GM19035 (cell line): ENCODE results near the gene GIMAP7.
"Not testable (repeated sequence)": the region's sequence is repeated elsewhere in the genome, so short reads cannot be mapped to it uniquely, and the experiment has no call there.

Source experiments
- ATAC-seq: cut with Tn5 transposase; IDR thresholded peaks from one replicate; pipeline ENCODE4 v1.9.1; 2021; ENCODE audit not compliant: unreplicated experiment

GIMAP7 gene

DNA sequence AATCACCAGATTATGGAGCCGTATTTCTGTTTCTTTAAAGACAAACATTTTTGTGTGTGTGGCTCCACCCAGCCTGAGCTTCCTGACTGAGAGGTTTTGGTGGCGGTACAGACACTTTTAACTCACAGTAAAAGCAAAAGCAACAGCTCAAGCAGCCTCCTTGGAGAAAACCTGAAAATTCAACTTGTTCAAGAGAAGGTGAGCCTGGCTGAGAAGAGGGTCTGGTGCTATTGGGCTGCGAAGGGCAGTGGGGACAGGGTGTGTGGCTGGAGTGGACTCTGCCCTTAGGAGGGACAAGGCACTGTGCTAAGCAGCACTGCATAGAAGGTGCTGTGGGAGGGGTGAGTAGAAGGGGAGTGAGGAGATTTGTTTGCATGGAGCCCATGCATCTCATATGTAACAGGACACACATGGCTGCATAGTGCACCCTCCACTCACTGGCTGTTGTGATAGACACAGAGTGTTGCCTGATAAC, at the start of gene GIMAP7:
TSS of gene GIMAP7 (plus strand) at position 125 of the 475 bp plus-strand sequence. CDS start 5,103 bp downstream, outside the sequence.
- ATAC-seq, result peak; percentile 59

DNA sequence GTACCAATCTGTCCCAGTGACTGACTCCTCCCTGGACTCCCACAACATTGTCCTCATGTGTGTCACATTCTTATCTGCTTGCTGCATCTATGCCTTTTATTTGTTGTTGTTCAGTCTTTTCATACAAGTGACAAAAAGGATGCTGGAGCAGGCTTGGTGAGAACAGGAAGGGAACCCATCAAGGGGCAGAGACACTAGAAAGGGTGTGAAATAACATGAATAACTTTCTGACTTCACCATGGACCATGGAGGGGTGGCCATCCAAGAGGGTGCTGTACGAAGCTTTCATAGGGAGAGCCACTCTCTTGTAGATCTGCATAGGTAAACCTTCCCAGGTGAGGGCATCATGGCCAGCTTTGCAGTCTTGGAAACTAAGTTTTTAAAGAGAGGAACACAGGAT, 49.7 kb upstream of the GIMAP7 start:
- no peak for ATAC-seq

DNA sequence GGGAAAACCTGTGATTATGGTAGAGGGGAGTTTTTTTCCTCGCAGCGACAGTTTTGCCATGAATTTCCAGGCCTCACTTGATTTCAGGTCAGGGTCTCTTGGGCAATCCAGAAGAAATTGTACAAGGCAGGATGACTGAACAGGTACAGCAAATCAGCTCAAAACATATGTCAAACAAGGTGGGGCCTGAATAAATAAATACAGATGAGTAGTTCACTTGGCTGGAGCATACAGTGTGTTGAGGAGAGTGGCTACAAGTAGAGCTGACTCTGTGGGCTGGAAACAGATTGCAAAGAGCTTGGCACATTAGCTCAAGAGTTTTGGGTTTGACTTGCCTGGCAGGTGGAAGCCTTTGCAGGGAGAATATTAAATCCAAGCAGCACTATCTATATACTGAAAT, 49.3 kb upstream of the GIMAP7 start:
- no peak for ATAC-seq

DNA sequence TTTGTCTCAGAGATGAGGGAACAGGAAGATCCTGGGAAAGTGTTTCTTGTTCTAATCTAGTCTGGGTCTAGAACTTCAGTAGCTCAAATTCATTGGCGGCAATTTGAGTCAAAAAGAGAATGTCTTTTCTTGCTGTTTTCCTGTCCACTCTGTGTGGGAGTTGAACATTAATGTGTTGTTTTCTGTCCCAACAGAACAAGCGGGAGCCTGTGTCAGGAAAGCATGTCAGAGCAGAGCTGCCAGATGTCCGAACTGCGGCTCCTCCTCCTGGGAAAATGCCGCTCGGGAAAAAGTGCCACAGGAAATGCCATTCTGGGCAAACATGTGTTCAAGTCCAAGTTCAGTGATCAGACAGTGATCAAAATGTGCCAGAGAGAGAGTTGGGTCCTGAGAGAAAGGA, 48.2 kb upstream of the GIMAP7 start:
- no peak for ATAC-seq

DNA sequence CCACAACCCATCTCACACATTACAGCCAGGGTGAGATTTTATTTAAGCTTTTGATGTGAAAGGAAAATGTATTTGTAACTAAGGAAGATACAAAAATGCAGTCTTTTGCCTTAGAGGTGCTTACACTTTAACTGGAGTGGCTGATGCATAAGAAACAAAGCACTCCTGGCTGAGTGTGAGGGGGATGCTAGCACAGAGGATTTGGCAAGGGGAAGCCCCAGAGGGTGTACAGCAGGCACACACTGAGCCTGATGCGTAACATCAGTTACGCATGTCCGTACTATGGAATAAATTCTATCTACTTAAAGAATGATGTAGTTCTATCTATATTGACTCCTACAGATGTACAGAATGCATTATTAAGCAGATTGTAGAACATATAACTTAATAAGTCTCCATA, 46.4 kb upstream of the GIMAP7 start:
- no peak for ATAC-seq

DNA sequence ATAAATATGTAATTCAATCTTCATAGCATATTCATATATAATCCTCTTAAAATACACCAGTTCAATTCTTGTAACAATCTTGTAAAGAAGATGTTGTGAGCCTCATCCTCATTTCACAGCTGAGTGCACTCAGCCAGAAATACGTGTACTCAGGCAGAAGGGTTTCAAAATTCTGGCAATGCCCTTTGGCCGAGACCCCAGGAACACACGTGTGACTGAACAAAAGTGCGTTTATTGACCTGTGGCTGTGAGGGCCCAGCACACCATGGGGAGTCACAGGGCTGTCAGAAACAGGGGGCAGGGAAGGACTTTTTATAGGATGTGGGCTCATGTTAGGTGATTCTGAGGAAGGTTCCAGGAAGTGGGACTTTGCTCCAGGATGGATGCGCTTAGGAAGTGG, 42.8 kb upstream of the GIMAP7 start:
- no peak for ATAC-seq

DNA sequence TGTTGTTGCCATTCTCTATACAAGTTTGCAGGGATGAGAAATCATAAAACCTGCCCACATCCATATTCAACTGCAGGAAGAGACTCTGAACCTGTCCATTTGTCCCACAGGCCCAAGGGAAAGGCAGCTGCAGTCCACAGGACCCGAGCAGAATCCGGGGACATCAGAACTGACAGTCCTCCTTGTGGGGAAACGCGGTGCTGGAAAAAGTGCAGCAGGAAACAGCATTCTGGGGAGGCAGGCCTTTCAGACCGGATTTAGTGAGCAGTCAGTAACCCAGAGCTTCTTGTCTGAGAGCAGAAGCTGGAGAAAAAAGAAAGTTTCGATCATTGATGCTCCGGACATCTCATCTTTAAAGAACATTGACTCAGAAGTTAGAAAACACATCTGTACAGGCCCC, 40.8 kb upstream of the GIMAP7 start:
- no peak for ATAC-seq

DNA sequence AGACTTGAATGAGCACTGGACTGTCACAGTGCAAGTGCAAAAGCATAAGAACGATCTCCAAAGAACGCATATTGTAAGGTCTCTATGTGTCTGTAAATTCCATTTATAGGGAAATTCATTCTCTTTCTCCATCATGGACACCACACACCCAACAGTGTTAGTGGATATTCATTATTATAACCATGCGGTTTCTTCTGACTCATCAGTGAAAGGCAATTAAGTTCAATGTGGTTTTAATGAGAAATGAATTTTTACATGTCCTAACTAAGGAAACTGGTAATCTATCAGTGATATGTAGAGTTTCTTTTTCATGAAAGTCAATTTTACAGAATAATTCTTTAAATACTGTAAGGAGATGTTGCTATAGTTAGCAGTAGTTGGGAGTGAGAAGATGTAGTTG, 38.4 kb upstream of the GIMAP7 start:
- ATAC-seq, result no peak

DNA sequence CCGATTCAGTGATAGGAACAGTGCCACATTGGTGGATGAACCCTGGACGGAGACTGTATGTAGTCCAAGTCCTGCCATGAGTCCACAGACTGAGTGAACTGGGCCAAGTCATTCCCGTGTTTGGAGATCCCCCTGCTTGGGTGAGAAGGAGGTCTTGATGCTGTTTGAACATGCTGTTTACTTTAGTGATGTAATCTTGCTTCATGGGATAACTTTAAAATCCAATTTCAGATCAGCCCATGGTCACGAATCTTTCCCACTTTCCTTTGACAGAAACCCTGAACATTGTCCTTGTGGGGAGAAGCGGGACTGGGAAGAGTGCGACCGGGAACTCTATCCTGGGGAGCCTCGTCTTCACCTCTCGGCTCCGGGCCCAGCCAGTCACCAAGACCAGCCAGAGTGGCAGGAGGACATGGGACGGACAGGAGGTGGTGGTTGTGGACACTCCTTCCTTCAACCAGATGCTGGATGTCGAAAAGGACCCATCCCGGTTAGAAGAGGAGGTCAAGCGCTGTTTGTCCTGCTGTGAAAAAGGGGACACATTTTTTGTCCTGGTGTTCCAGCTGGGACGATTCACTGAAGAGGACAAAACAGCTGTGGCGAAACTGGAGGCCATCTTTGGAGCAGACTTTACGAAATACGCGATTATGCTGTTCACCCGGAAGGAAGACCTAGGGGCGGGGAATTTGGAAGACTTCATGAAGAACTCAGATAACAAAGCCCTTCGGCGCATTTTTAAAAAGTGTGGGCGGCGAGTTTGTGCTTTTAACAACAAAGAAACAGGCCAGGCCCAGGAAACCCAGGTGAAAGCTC, 37.6 kb upstream of the GIMAP7 start:
- ATAC-seq, result no peak

DNA sequence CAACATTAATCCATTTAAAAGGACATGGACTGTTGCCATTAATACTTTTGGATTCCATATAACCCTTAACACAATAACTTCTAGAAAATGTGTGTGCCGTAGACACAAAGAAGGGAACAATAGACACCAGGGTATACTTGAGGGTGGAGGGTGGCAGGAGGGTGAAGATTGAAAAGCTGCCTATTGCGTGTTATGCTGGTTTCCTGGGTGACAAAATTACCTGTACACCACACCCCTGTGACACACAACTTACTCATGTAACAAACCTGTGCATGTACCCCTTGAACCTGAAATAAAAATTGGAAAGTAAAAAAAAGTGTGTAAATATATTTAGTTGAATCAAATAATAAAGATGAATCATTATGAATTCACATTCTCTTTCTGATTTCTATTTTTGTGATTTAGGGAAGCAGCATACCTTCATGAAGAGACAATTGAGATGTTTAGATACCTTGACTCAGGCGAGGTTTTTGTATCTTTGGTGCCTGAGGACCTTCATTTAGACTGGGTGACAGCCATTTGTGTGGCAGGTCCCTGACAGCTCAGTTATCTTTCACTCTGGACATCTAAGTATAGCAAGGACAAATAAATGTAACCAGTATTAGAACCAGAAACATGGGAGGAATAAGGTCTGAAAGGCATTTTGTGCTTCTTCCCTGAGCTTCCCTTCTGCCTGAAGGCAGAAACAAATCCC, 35.5 kb upstream of the GIMAP7 start:
- ATAC-seq, result no peak

DNA sequence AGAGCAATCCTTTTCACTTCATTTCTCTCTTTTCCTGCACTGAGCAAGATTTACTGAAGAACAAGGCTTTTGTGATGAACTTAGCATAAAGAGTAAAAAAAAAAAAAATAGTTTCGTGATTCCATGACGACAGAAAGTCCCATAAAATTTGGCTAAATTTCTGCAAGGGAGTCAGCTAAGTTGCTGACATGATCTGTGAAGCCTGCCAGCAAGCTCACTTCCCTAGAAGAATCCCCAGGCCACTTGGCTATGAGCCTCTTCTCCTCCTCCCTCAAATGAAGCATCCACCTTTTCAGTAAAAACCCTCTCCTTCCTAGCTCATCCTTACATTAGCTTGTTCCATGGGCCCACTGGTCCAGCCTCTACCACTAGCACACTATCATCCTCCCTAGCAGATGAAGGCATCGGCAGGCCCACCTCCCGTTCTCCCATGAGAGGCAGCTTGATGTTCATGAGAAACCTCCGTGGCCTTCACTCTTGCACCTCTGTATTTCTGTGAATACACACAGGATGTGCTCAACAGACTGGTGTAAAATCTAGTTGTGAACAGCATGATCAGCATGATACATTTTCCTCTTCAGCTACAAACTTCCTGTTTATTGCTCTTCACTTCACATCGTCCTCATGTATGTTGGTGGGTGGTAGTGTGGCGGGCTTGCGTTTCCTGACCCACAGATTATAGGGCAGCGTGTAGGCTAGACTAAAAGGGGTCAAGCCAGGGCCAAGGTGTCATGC, 33.3 kb upstream of the GIMAP7 start:
- no peak for ATAC-seq

DNA sequence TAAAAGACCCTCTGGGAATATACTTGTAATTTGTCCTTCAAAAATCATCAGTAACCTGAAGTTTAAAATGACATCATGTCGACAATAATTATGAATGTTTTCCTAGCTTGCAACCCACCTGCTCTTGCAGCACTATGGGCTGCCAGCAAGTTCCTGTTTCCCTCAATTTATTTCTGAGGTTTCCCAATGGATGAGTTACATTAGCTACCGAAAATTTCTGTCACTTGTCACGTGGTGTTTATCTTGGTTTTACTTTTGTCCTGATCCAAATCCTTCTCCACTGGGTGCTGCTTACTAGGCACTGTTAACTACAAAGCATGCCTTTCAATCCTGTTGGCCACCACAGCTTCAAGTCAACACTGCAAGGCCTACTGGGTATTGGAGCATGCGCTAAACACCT, 32.8 kb upstream of the GIMAP7 start:
- no peak for ATAC-seq

DNA sequence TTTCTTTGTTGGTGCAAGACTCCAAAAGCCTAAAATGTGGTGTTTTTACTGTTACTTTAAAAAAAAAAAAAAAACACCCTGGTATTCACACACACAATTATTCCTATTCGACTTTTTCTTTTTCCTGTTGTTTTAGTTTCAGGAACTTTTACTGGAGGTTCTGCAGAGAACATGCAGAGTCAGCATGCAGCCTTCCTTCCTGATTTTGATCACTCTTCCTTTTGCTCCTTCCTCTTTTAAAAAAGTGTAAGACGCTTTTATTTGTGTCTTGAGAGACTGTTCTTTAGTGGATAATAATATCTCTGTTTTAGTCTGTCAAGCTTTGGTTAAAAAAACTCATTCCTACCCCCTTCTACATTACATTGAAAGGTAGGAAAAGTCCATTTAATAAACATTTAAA, 31.2 kb upstream of the GIMAP7 start:
- not testable (repeated sequence) for ATAC-seq

DNA sequence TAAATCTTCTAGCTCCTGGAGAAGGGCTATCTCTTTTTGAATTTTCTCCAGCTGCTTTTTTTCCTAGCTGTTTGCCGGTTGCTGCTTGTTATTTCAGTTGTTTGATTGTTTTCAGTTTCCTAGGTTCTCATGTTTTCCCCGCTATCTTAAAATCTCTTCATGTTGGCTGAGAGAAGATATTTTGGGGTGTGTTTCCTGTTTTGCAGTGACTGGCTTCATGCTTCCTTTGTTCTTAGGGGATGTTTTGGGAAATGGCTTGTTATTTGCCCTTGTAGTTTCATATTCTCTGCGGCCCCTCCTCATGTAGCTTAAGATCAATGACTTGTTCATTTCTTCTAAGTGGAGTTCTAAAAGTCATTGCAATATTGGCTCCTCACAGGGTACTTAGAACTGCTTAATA, 30.6 kb upstream of the GIMAP7 start:
- ATAC-seq, result not testable (repeated sequence)

DNA sequence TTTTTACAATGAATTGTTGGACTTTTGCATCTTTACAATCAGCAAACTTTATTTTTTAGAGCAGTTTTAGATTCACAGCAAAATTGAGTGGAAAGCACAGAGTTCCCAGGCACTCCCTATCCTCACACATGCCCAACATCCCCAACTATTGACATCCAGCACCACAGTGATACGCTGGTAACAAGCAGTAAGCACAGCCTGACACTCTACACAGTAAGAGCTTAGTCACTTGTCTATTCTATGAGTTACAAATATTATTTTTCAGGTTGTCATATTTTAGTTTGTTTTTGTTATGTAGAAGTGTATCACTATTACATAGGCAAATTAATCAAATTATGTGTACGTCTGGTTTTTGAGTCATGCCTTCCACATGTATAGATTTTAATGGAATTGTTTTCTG, 27.0 kb upstream of the GIMAP7 start:
- ATAC-seq, result no peak

DNA sequence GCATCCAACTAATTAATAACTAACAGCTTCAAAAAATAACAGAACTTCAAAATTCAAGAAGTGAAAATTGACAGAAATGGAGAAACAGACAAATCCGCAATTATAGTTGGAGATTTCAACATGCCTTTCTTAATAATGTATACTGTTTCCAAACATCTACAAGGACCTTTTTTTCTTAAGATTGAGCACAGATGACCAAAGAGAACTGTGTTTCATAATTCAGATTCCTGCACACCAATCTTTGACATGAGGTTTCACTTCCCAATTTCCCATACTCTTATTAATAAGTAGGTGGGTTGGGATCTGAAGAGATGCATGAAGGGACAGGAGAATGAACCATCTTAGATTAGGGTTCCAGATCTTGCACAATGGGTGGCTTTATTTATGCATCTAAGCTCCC, 24.9 kb upstream of the GIMAP7 start:
- no peak for ATAC-seq

DNA sequence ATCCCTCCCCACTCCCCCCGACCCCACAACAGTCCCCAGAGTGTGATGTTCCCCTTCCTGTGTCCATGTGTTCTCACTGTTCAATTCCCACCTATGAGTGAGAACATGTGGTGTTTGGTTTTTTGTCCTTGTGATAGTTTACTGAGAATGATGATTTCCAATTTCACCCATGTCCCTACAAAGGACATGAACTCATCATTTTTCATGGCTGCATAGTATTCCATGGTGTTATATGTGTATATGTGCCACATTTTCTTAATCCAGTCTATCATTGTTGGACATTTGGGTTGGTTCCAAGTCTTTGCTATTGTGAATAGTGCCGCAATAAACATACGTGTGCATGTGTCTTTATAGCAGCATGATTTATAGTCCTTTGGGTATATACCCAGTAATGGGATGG, 21.2 kb upstream of the GIMAP7 start:
- ATAC-seq, result not testable (repeated sequence)

DNA sequence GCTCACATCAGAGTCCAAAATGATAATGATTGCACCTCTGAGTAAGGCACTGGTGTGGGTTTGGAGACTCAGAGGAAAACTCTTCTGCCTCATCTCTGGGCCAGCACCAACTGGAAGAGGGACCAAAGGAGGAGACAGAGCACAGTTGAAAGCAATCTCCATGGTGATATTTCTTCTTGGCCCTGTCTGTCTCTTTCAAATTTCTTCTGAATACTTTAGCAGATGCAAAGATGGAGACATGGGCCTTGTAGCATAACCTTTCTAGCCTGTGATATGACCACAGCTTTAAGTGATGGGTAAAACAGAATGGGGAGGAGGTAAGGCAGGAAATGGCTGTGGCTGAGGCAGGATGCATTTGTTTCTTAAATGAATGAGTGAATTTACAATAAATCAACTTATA, 12.2 kb upstream of the GIMAP7 start:
- no peak for ATAC-seq

DNA sequence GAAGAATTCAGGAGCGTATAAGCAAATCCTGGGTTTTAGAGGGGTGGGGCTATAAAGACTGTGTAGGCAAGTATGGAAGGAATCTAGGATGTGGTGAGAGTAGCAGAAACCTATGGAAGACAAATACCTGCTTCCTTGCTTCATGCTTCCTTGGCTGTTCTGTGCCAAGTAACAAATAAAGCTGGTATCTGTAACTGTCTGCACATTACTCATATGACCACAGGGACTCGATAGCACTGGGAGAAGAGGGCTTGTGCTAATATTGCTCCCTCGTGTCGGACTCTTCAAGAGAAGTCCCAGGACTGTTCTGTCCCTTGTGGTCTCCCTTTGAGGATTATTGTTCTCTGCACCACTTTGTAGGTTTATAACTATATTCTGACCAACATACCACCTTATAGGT, 11.5 kb upstream of the GIMAP7 start:
- ATAC-seq, result no peak

DNA sequence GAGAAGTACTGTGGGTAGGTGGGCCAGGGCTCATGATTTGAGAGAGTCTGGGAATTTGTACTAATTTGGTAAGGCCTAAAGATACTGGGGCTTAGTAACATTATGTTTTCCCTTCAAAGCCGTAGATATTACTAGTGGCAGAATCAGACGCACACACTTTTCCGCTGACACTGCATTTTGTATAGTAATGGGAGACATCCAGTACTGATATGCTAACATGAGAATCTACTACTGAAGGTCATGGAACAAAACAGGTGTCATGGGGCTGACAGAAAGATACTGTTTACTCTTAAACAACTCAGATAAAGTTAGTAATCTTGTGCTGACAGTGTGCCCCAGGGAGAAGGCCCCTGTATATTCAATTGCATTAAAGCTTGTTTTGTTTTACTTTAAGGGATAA, 11.1 kb upstream of the GIMAP7 start:
- ATAC-seq, result no peak

DNA sequence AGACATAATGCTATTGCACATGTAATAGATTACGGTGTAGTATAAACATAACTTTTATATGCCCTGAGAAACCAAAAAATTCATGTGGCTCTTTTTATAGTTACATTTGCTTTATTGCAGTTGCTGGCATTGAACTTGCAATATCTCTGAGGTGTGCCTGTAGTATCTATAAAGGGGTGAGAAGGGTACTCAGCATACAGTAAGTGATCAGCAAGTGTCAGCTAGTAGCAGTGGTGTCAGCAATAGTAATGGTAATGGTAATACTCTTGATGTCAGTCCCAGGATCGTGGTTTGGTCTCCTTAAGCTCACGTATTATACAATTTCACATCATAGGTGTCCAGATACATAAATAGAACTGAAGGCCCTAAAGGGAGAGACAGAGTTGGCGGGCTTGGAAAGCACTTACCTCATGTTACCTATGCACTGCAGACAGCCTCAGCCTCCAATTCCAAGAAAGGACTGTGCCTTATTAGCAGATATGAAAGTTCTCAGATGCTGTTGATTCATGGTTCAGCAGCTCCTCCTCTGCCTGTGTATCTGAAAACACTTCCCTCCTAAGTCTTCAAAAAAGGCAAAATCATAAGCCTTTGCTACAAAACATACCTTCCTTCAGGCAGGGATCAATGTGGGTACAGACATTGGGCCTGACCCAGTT, 6.6 kb upstream of the GIMAP7 start:
- no peak for ATAC-seq
